ENCODE data around the gene BCR.

DNA sequence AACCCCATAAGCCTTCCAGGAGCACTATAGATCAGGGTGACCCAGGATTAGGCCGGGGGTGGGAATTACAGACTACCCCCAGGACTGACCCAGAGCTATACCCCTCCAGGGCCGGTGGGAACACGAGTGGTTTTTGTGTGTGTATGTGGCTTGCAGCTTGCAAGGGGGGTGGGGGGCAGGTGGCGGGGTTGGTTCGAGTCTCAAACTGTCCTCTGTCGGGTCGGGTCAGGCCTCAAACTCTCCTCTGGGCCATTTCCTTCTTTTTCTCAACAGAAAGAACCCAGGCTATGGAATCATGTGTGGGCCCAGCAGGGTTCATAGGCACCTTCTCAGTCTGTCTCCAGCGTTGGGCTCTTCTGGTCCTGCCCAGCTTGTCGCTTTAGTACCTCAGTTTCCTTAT is 58.4 kb downstream of the BCR start:
- TF ChIP-seq POLR2A (IDR thresholded peaks at IDR 0.05) (no peak), CTCF (IDR thresholded peaks at IDR 0.05) (no peak)
